Measurements from ENCODE around the gene OR2T8.

The OR2T8 gene

GRCh38 chr1:247953408-247953807 is 33.4 kb downstream of the OR2T8 start:
- no peak overlapping the region for H3K4me3 ChIP-seq (ENCODE audit: low read length)
- DNase-seq (ENCODE audit: low read depth): no peak
- no peak for TF ChIP-seq CTCF (conservative IDR thresholded peaks at IDR 0.05; ENCODE audit: low read depth, low read length)

- no peak for TF ChIP-seq CTCF (conservative IDR thresholded peaks at IDR 0.05; ENCODE audit: low read depth, low read length)
- DNase-seq (ENCODE audit: low read depth): no peak
- no peak overlapping the region for H3K4me3 ChIP-seq (ENCODE audit: low read length)
Observed at GRCh38 chr1:247961791-247962190, 41.7 kb downstream of the OR2T8 start.

DNA sequence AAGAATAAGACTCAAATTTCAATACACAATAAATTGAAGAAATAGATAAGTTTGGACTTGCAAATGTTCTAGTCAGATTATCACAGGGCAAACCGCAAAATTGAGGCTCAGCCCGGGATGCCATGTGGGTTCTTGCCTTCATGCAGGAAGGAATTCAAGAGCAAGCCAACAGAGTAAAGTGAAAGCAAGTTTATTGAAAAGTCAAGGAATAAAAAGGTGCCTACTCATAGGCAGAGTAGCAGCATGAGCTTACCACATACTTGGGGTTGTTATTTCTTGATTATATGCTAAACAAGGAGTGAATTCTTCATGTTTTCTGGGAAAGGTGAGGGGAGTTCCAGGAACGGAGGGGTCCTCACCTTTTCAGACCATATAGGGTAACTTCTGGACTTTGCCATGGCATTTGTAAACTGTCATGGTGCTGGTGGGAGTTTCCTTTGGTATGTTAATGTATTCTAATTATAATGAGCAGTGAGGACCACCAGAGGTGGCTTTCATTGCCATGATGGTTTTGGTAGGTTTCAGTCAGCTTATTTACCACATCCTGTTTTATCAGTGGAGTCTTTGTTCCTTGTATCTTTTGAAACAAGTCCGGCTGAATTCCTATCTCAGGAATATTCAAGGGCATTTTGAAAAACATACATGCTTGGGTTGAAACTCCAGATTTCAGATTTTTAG is 43.0 kb downstream of the OR2T8 start:
- no peak for DNase-seq (ENCODE audit: low read depth)
- no peak for TF ChIP-seq CTCF (conservative IDR thresholded peaks at IDR 0.05; ENCODE audit: low read depth, low read length)
- H3K4me3 ChIP-seq (ENCODE audit: low read length): no peak overlapping the region

GRCh38 chr1:247964933-247965332 is 44.9 kb downstream of the OR2T8 start, which contains the start of gene OR2AK2:
Gene OR2AK2, plus strand, starts transcription at chr1:247965233. Its CDS starts 144 bp downstream, at chr1:247965377.
- no peak for TF ChIP-seq CTCF (conservative IDR thresholded peaks at IDR 0.05; ENCODE audit: low read depth, low read length)
- no peak for DNase-seq (ENCODE audit: low read depth)
- H3K4me3 ChIP-seq (ENCODE audit: low read length): no peak within 1 kb of the TSS

GRCh38 chr1:247966532-247967204 is 46.6 kb downstream of the OR2T8 start:
- H3K4me3 ChIP-seq (ENCODE audit: low read length): no peak overlapping the region
- DNase-seq (ENCODE audit: low read depth): no peak
- TF ChIP-seq CTCF (conservative IDR thresholded peaks at IDR 0.05; ENCODE audit: low read depth, low read length): no peak
